HG03432 (cell line): Measurements from ENCODE around the gene ASCL1.

Source experiments
- ATAC-seq: cut with Tn5 transposase; IDR thresholded peaks from one replicate; pipeline ENCODE4 v1.9.1; 2021; ENCODE audit warnings: mild to moderate bottlenecking, moderate library complexity; ENCODE audit not compliant: unreplicated experiment

The ASCL1 gene

GRCh38 chr12:102950950-102951619, 6.4 kb upstream of the ASCL1 start:
- ATAC-seq: no peak

GRCh38 chr12:102951841-102952240, 5.6 kb upstream of the ASCL1 start:
- ATAC-seq: no peak

- ATAC-seq: peak; percentile 32
Measured at GRCh38 chr12:102953221-102953620, 4.3 kb upstream of the ASCL1 start.

- ATAC-seq: no peak
Measured at GRCh38 chr12:102954134-102954533, 3.3 kb upstream of the ASCL1 start.

GRCh38 chr12:102955926-102956737, 1.3 kb upstream of the ASCL1 start:
- ATAC-seq: no peak

- ATAC-seq: no peak
Measured at GRCh38 chr12:102956738-102957327, 641 bp upstream of the ASCL1 start.

GRCh38 chr12:102958073-102958829, 777 bp downstream of the ASCL1 start:
- ATAC-seq: peak; percentile 76

- ATAC-seq: no peak
Measured at GRCh38 chr12:102958830-102959176, 1.3 kb downstream of the ASCL1 start.

- no peak for ATAC-seq
Measured at GRCh38 chr12:102959391-102959790, 1.9 kb downstream of the ASCL1 start.

- no peak for ATAC-seq
Measured at GRCh38 chr12:102960766-102961465, 3.4 kb downstream of the ASCL1 start.

GRCh38 chr12:102961466-102961855, 4.0 kb downstream of the ASCL1 start:
- ATAC-seq: no peak

- ATAC-seq: no peak
Measured at GRCh38 chr12:102962532-102962931, 5.1 kb downstream of the ASCL1 start.

- ATAC-seq: no peak
Measured at GRCh38 chr12:102962986-102963385, 5.5 kb downstream of the ASCL1 start.

GRCh38 chr12:102963796-102964195, 6.3 kb downstream of the ASCL1 start:
- ATAC-seq: no peak

- peak; percentile 54 for ATAC-seq
Measured at GRCh38 chr12:102964872-102965271, 7.4 kb downstream of the ASCL1 start.

- ATAC-seq: peak; percentile 34
Measured at GRCh38 chr12:102965281-102966155, 8.0 kb downstream of the ASCL1 start.

GRCh38 chr12:102966200-102966863, 8.9 kb downstream of the ASCL1 start:
- no peak for ATAC-seq

- ATAC-seq: no peak
Measured at GRCh38 chr12:102970780-102971179, 13.3 kb downstream of the ASCL1 start.

- ATAC-seq: no peak
Measured at GRCh38 chr12:102971227-102971626, 13.8 kb downstream of the ASCL1 start.
